Stimulated activated CD8-positive, alpha-beta memory T cell treated with anti-CD3 and anti-CD28 coated beads, Interleukin-4, amount 100 ng/mL, for 1 hour (primary cell): Measurements from ENCODE around the gene TSSK3.
"Not testable (repeated sequence)": the region's sequence is repeated elsewhere in the genome, so short reads cannot be mapped to it uniquely, and the experiment has no call there.

Experiments
- DNase-seq, 2 donors: peaks; one replicate each; pipeline ENCODE4 v3.0.0-alpha.2; 2020; ENCODE audit warnings: low read depth in 2 of 2, low spot score in 1 of 2

Gene TSSK3

DNA sequence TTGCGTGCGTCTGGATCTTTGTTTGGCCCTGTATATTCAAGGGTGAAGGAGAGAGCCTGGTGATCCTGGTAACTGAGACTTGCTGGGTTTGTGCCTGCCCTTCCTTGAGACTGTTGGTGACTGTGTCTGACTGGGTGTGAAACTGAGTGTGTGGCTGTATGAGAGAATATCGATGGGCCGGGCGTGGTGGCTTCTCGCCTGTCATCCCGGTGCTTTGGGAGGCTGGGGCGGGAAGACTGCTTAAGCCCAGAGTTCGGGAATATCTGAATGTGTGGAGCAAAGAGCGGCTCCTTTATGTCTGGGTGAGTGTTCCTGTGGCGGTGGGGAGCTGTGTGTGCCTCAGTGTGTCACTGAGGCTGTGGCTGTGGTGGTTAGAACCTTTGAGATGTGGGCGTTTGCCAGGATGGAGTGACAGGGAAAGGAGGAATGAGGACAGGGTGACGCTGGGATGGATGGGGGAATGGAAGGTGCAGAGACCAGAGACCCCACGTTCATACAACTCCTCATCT, 23.6 kb upstream of the TSSK3 start:
- DNase-seq: no peak

DNA sequence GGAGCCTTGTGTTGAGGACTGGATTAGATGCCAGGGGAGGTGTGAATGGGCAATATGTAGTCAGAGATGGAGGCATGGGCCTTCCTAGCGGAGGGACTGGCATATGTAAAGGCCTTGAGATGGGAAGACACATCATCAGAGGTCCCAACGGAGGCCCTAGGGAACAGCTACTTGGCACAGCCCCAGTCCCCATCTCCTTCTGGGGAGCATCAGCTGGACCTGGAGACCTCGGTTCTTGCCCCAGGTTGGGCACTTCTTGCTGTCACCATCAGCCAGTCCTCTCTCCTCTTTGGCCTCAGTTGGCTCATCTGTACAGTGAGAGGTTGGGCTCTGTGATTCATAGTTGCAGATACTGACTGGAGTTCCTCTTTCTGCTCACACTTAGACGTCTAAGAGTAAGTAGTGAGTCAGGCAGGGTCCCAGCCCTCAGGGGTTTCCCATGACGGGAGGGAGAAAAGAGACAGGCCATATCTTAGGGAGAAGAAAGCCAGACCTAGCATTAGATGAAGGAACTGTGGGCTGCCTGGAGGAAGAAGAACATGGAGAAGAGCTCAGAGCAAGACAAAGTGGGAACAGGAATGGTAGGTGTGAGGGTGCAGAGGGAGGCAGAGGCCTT, 22.9 kb upstream of the TSSK3 start:
- no peak for DNase-seq

- no peak for DNase-seq
These were observed 21.1 kb upstream of the TSSK3 start for GRCh38 chr1:32341186-32341757.

- no peak for DNase-seq
These were observed 20.4 kb upstream of the TSSK3 start for GRCh38 chr1:32341971-32342370.

DNA sequence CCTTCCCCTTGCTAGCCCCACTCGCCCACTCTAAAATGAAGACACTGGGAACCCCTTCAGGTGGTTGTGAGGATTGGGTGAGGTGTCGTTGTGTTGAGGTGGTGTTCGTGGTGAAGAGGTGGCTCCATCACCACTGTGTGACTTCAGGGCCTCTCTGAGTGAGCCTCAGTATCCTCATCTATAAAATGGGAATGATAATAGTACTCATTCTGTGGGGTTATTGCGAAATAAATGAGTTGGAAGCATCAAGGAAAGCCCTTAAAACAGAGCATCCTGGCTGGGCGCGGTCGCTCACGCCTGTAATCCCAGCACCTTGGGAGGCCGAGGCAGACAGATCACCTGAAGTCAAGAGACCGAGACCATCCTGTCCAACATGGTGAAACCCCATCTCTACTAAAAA, 19.6 kb upstream of the TSSK3 start:
- DNase-seq: no peak

- DNase-seq: no peak
These were observed 17.0 kb upstream of the TSSK3 start for GRCh38 chr1:32345289-32345827.

DNA sequence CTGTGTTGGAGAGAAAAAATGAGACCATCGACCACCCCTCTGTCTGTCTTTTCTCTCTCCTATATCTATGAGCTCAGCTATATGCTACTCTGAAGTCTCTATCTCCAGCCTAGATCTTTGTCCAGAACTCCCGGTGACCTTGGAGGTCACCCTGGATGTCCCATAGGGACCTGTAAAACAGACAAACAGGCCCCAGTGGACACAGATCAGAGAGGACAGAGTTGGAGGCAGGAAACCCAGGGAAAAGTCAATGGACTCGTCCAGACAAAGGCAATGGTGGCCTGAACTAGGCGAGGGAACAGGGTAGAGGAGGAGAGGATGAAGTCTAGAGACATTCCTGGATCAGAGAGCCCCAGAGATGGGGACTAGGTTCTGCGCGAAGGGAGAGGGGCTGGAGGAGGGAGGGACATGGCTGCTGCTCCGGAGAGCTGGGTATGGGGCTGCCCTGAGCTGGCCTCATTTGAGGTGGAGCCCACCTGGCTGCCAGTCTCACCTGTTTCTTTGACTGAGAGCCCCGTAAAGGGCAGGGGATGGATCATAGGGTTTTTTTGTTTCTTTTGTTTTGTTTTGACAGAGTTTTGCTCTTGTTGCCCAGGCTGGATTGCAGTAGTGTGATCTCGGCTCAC, 15.7 kb upstream of the TSSK3 start:
- no peak for DNase-seq

GRCh38 chr1:32349211-32349708, 13.1 kb upstream of the TSSK3 start:
- no peak for DNase-seq

DNA sequence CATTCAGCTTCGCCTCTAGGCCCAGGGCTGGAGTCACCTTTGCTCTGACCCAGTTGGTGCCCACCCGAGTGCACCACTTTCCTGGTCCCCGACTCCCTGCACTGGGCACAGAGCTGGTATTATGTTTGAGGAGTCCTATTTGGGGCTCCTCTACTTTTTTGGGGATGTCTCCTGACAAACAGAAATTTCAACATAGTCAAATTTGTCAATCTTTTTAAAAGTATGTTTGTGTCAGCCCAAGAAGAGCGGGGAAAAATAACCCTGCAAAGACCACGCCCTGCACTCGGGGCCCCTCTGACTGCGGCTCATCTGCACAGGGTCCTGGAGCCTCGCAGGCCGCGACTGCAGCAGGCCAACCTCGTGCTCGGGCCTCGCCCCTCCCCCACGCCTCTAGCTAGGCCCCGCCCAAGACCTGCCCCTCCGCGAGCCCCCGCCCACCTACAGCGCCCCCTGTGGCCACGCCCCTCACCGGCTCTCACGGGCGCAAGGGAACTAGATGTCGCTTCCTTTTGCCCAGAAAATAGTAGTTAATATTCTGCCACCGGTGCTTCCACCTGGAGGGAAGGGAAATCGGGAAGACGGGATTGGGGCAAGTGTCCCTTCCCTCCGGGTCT, 11.4 kb upstream of the TSSK3 start:
- DNase-seq: peak; percentile 61 to 62

- peak; percentile 70 to 83 for DNase-seq
These were observed 10.7 kb upstream of the TSSK3 start for GRCh38 chr1:32351399-32352238.

DNA sequence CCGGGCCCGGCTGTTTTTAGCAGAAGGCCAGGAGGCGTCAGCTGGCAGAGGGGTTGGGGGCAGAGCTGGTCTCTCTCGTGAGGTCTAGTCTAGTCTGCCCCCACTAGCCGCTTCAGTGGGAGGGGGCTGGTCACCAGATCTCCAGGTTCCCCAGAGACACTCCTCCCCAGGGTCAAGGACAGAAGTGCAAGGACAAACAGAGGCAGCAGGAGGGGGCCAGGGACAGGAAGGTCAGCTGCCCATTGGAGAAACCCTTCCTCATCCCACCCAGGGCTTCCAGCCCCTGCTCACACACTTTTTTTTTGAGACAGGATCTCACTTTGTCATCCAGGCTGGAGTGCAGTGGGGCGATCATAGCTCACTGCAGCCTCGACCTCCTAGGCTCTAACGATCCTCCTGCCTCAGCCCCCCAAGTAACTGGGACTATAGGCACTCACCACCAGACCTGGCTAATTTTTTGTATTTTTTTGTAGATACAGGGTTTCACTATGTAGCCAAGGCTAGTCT, 10.0 kb upstream of the TSSK3 start:
- DNase-seq: no peak

DNA sequence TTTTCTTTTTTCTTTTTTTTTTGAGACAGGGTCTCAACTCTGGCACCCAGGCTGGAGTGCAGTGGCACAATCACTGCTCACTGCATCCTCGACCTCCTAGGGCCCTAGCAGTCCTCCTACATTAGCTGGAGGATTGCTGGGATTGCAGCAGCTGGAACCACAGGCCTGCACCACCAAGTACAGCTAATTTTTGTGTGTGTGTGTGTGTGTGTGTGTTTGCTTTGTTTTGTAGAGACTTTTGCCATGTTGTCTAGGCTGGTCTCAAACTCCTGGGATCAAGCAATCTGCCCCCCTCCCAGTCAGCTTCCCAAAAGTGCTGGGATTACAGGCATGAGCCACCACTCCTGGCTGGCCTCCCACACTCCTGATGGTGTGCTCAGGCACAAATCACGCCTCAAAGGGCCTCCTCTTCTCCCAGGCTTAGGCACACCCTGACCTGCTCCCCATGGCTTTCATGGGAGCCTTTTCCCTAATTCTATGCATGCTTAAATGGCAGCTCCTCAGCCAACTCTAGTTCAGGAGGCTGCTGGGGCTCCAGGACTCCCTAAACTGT, 9.4 kb upstream of the TSSK3 start:
- no peak for DNase-seq

GRCh38 chr1:32353431-32353830, 8.9 kb upstream of the TSSK3 start:
- no peak for DNase-seq

- no peak for DNase-seq
These were observed 8.3 kb upstream of the TSSK3 start for GRCh38 chr1:32353886-32354570.

GRCh38 chr1:32355778-32356177, 6.6 kb upstream of the TSSK3 start:
- not testable (repeated sequence) for DNase-seq

DNA sequence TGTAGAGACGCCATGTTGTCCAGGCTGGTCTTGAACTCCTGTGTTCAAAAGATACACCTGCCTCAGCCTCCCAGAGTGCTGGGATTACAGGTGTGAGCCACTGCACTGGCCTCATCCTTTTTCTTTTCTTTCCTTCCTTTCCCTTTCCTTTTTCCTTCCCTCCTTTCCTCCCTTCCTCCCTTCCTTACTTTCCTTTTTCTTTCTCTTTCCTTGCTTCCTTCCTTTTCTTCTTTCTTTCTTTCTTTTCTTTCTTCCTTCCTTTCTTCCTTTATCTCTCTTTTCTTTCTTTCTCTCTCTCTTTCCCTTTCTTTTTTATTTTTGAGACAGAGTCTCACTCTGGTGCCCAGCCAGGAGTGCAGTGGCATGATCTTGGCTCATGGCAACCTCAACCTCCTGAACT, 5.9 kb upstream of the TSSK3 start:
- DNase-seq: no peak

DNA sequence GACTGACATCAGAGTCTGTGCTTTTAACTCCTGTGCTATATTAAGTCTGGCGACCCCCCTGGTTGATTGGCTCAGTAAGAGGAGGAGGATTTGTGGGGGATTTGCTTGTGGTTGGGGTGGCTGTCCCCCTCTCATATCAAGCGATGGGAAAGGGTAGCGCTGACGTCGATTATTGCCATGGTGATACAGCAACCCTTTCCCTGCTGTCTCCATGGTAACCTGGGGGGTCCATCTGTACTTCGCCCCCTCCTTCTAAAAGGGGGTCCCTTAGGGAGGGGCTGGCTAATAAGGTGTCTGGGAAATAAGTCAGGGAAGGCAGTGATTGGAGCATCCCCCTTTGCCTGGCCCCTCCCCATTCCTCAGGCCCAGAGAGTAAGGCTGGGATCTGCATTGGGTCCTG, 4.7 kb upstream of the TSSK3 start:
- DNase-seq: no peak

GRCh38 chr1:32358435-32358834, 3.9 kb upstream of the TSSK3 start:
- DNase-seq: no peak

GRCh38 chr1:32361308-32361673, 1.0 kb upstream of the TSSK3 start:
- DNase-seq: no peak
